ENCODE results near the gene AKIRIN2.
"Not testable (repeated sequence)": the region's sequence is repeated elsewhere in the genome, so short reads cannot be mapped to it uniquely, and the experiment has no call there.

AKIRIN2 gene

DNA sequence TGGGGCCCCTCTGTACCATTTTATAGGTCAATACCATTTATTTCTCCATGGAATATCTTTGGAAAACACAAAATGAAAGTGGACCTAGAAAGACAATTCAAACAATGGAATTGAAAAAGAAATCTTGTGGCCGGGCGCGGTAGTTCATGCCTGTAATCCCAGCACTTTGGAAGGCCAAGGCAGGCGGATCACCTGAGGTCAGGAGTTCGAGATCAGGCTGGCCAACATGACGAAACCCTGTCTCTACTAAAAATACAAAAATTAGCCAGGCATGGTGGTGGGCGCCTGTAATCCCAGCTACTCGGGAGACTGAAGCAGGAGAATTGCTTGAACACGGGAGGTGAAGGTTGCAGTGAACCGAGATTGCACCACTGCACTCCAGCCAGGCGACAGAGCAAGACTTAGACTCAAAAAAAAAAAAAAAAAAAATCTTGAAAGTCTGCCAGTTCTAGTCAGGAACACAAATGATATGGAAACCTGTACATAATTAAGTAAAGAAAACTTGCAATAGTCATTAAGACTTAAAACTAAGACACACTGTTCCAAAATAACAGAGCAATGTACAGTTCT lies 15.3 kb downstream of the AKIRIN2 start:
- not testable (repeated sequence) for DNase-seq

- DNase-seq = no peak
These were observed 17.0 kb downstream of the AKIRIN2 start for GRCh38 chr6:87684895-87685654.

GRCh38 chr6:87683890-87684289 lies 18.1 kb downstream of the AKIRIN2 start:
- no peak for DNase-seq

DNA sequence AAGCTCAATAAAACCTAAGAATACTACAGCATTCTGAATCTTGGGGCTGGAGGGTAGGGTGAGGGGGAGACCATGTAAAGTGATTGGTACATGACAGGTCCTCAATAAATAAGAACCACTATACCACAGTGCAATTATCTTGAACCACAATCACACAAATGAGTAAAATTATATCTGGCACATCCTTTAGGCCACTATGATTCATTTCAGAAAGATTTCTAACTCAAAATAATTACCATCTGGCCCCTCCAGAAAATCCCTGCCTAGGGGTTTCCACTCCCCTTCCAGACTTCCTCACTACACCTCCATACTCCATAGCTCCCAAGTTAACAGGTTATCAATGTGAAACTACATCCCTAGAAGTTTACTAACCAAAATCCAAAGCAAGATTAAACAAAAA lies 19.7 kb downstream of the AKIRIN2 start:
- no peak for DNase-seq

GRCh38 chr6:87675004-87675681 lies 26.9 kb downstream of the AKIRIN2 start:
- no peak for DNase-seq

- no peak for DNase-seq
These were observed 27.7 kb downstream of the AKIRIN2 start for GRCh38 chr6:87674290-87674689.

DNA sequence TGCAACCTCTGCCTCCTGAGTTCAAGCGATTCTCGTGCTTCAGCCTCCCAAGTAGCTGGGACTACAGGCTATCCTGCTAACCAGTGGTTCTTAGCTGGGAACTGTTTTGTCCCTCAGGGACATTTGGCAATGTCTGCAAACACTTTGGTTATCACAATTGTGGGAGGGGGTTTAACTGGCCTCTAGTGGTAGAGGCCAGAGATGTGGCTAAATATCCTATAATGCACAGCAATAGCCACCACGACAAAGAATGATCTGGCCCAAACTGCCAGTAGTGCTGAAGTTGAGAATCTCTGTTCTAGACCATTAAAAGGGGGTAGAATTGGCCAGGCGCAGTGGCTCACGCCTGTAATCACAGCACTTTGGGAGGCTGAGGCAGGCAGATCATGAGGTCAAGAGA lies 28.8 kb downstream of the AKIRIN2 start:
- no peak for DNase-seq

- no peak for DNase-seq
These were observed 29.4 kb downstream of the AKIRIN2 start for GRCh38 chr6:87672641-87673040.

DNA sequence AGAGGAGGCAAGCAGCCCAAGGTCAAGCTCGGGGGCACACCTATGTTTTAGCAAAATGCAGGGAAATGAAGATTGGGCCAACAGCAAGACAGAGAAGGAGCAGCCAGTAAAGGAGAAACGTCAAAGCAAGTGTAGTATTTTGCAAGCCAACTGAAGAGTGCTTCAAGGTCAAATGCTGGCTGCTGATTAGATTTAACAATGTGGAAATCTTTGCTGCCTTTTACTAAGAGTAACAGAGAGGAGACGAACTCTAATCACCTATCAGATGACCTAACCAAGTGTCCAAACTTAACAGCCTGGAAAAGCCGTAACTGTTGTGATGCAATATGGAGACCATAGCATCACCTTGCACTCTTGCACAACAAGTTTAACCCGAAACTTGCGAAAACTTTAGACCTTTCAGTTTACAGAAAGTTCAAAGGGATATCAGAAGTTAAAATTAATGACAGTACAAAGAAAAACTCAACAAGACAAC lies 30.4 kb downstream of the AKIRIN2 start:
- no peak for DNase-seq

GRCh38 chr6:87670707-87671106 lies 31.3 kb downstream of the AKIRIN2 start:
- DNase-seq = no peak

DNA sequence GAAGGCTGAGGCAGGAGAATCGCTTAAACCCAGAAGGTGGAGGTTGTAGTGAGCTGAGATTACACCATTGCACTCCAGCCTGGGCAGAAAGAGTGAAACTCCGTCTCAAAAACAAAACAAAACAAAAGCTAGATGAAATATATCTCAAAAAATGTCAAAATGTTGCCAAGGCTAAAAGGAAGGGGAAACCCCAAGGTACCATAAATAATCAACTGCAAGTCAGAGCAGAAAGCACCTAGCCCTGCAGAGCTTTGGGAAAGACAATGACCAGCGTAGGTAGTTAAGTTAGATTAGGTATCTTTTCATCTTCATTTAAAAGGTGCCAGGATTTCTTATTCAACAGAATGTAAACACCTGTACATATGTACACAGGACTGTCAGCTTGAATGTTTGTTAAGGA lies 33.0 kb downstream of the AKIRIN2 start:
- no peak for DNase-seq

DNA sequence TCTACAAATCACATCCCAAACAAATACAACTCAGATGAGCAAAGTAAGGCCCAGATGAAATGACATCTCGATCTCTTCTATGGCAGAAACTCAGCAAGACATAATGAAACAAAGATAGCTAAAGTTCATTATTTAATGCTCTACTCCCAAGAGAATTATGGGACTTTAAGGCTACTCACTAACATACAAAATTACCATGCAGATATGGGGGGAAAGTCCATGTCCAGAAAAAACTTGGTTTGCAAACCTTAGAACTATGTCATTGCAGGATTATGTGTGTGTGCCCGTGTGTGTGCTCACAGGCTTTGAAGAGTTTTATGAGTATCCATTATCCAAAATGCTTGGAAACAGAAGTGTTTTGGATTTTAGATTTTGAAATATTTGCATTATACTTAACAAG lies 34.0 kb downstream of the AKIRIN2 start:
- no peak for DNase-seq

DNA sequence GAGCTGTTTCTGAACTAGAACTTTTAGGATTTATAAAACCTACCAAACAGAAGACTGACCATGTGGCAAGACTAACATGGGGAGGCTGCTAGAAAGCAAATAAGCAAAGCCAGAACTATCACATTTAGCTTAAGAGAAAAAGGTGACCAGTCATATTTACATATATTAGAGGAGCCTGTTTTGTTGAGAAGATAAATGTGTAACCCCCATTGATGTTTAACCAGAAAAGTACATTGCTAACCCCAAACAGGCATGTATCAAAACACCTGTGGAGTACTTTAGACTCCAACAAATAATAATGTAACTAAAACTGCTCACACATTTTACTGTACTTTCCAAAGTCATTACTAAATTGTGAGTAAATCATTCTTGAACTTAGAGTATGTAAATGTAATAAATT lies 35.0 kb downstream of the AKIRIN2 start:
- no peak for DNase-seq

GRCh38 chr6:87664921-87665485 lies 37.0 kb downstream of the AKIRIN2 start:
- DNase-seq = no peak

DNA sequence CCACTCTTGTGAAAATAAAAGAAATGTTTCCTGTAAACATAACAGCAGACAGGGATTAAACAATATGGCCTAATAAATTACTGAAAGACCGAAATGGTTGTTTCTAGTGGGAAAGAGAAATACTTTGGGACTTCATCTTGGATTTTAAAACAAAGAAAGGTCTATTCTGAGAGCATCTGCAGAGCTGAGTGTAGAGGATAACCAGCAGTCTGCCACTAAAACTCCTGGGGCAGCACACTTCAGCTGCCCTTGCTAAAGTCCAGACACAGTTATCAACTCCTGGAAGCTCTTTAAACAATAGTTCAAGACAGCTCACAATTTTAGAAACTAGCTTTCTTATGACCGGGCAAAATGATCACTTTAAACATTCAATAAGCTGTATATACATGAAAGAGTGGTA lies 38.6 kb downstream of the AKIRIN2 start:
- DNase-seq = no peak

DNA sequence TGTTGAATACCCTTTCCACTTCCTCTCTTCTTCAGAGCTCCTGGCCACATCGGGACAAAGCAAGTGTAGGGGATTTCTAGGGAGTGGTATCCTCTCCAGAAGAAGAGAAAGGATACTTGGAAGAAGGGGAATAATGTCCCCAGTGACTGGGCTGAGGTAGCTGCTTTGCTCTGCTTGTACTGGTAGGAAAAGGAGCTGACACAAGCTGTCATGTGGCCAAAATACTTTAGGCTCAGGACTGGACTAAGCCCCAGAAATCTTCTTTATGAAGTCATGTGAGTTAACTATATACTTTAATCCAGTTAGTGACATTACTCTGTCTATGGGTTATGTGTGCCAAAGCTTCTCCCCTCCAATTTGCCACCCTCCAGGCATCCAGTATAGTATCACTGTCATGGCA lies 40.5 kb downstream of the AKIRIN2 start:
- DNase-seq = no peak

- no peak for DNase-seq
These were observed 41.0 kb downstream of the AKIRIN2 start for GRCh38 chr6:87661016-87661415.

DNA sequence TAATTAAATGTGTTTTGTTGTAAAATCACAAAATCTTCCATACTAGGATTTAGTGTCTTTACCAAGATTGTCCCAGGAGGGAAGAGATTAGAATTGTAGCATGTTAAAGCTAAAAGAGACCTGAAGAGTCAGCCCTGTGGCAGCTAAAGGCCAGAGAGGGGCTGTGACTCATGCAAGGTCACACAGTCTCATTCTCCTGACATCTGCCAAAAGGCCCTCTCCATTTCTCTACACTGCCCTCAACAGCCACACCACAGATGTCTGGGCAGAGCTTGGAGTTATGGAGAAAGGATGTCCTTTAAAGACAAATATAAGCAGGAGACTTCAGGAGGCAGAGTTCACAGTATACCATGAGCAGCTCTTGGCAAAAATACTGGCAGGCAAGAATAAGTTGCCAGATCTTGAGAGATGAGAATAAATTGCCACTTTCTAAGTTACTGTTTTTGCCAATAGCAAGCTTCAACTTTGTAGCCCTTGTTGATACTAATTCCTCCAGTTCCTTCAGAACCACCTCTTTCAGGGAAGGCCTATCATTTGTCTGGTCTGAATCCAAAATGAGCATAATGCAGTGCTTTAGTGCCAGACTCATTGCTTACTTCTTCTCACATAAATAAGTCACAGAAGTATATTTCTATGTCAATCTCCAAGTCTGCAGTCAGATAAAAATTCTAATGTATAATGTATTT lies 41.7 kb downstream of the AKIRIN2 start:
- no peak for DNase-seq

- no peak for DNase-seq
These were observed 43.5 kb downstream of the AKIRIN2 start for GRCh38 chr6:87658516-87658915.

- DNase-seq = no peak
These were observed 45.2 kb downstream of the AKIRIN2 start for GRCh38 chr6:87656857-87657256.

DNA sequence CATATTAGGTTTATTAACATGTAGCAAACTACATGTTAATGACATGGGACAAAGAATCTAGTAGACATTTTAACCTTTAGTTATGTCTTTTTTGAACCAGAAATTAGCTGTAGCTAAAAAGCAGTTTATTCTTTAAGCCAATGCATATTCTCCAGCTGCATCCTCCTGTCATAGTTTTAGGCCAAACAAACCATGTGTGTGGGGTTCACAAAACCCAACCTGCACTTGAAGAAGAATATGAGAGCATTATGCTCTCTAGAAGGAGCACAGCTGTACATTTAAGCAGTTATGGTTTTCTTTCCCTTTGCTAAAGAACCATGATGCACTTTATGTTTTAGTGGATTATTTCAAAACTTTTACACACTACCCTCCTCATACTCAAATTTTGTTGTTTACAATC lies 46.2 kb downstream of the AKIRIN2 start:
- no peak for DNase-seq

GRCh38 chr6:87654875-87655454 lies 47.1 kb downstream of the AKIRIN2 start:
- no peak for DNase-seq

- DNase-seq = no peak
These were observed 47.9 kb downstream of the AKIRIN2 start for GRCh38 chr6:87654122-87654521.

Data from stimulated activated CD4-positive, alpha-beta T cell treated with anti-CD3 and anti-CD28 coated beads, Interleukin-2, amount 100 ng/mL, for 24 hours (primary cell).